Fibroblast of the aortic adventitia (primary cell): ENCODE data around the gene FOXO4. TPM values are rescaled to one million over a fixed set of nuclear protein-coding genes. Genes with fewer than 3 reads are reported as not detected.
A peak's percentile ranks its signal among the peaks of the same experiment; 100 is the strongest.

Experiments used
- DNase-seq: peaks from one replicate; pipeline ENCODE4 v3.0.0-alpha.2; 2010; ENCODE audit warnings: low read depth
- H3K4me3 ChIP-seq: 2 replicates; pipeline ENCODE4 v1.5.1; 2011; ENCODE audit warnings: low read depth, mild to moderate bottlenecking, control low read depth, low read length, moderate library complexity
- CTCF ChIP-seq: IDR thresholded peaks from 2 replicates; pipeline ENCODE4 v1.5.1; 2011; ENCODE audit warnings: mild to moderate bottlenecking, low read length, control low read depth, inconsistent platforms; ENCODE audit not compliant: insufficient read depth
- small RNA-seq: library from RNA; depleted of rRNA; stranded (forward); fragments of <200 nt; gene quantifications from one replicate; pipeline ENCODE3, GENCODE V24; 2012
- total RNA-seq: library from RNA; depleted of rRNA; stranded (reverse); fragments of >200 nt; gene quantifications from 2 replicates; pipeline ENCODE4 v1.2.3, GENCODE V29; 2012; ENCODE audit warnings: low replicate concordance

Gene FOXO4
- total RNA-seq, 1 donor = 4.2 TPM

- H3K4me3 ChIP-seq = no peak overlapping the region
- no peak for TF ChIP-seq CTCF
- DNase-seq = no peak
Measured at GRCh38 chrX:71140440-71140839, 44.8 kb downstream of the FOXO4 start.

GRCh38 chrX:71143508-71143907 lies 47.9 kb downstream of the FOXO4 start:
- no peak for TF ChIP-seq CTCF
- peak; percentile 63 for DNase-seq
- no peak overlapping the region for H3K4me3 ChIP-seq

- DNase-seq = no peak
- H3K4me3 ChIP-seq = peak within 1 kb of the TSS; percentile 25
- no peak for TF ChIP-seq CTCF
Measured at GRCh38 chrX:71144651-71145050, 49.0 kb downstream of the FOXO4 start, which contains the start of gene NLGN3. Gene NLGN3 (plus strand): TSS chrX:71144841. CDS start chrX:71147750, 2,909 bp downstream.

GRCh38 chrX:71147496-71148277 lies 52.0 kb downstream of the FOXO4 start:
- no peak for DNase-seq

GRCh38 chrX:71148278-71148663 lies 52.6 kb downstream of the FOXO4 start:
- H3K4me3 ChIP-seq = no peak overlapping the region
- TF ChIP-seq CTCF = no peak
- DNase-seq = no peak

More at GRCh38 chrX:71147496-71148277, 52.0 kb downstream of the FOXO4 start:
- TF ChIP-seq CTCF = no peak
- no peak overlapping the region for H3K4me3 ChIP-seq

- DNase-seq = no peak
- H3K4me3 ChIP-seq = no peak overlapping the region
- no peak for TF ChIP-seq CTCF
Measured at GRCh38 chrX:71151366-71151765, 55.7 kb downstream of the FOXO4 start.

Small RNA genes lying within 50 kb of the gene (small RNA-seq; reads per million reads assigned to genes)
- not detected for gene CXorf65

Other genes with a start within 250 kb of the FOXO4 start
- not detected in 2 replicates for gene TEX11, start 187.1 kb upstream of the FOXO4 start, total RNA-seq
- gene SLC7A3, start 164.8 kb upstream of the FOXO4 start, total RNA-seq = not detected in 2 replicates
- gene SNX12, start 27.5 kb upstream of the FOXO4 start, total RNA-seq = 61.7 and 64.1 TPM in 2 replicates
- not detected in 2 replicates for gene CXorf65, start 10.9 kb downstream of the FOXO4 start, total RNA-seq
- not detected in 2 replicates for gene IL2RG, start 15.7 kb downstream of the FOXO4 start, total RNA-seq
- 12.4 and 24.3 TPM in 2 replicates for gene MED12, start 22.7 kb downstream of the FOXO4 start, total RNA-seq
- gene NLGN3, start 49.0 kb downstream of the FOXO4 start, total RNA-seq = 1.5 and 4.2 TPM in 2 replicates
- gene GJB1, start 127.4 kb downstream of the FOXO4 start, total RNA-seq = not detected in 2 replicates
- 10.6 and 20.3 TPM in 2 replicates for gene ZMYM3, start 158.3 kb downstream of the FOXO4 start, total RNA-seq
- 330 and 444 TPM in 2 replicates for gene NONO, start 187.8 kb downstream of the FOXO4 start, total RNA-seq
- 2.6 and 6.2 TPM in 2 replicates for gene ITGB1BP2, start 205.9 kb downstream of the FOXO4 start, total RNA-seq